Measurements from ENCODE around the gene COX11. TPM values are rescaled to one million over a fixed set of nuclear protein-coding genes. Genes with fewer than 3 reads are reported as not detected.

COX11 gene
- total RNA-seq, 4 donors from 2014 or later: 42.1 to 90.1 (median 48.4) TPM

- H3K27ac ChIP-seq: no peak overlapping the region
- TF ChIP-seq POLR2A (IDR thresholded peaks at IDR 0.05) (no peak), CTCF (IDR thresholded peaks at IDR 0.05) (no peak)
- H3K9me3 ChIP-seq: no peaks in the 10 kb centered on the region
- H3K4me3 ChIP-seq: no peak overlapping the region
- no peaks in the 10 kb centered on the region for H3K27me3 ChIP-seq
- H3K36me3 ChIP-seq: peaks cover 0 to 36% (median 0%) of the 10 kb centered on the region in 3 donors
- DNase-seq: no peak
- H3K4me1 ChIP-seq: peaks cover 0 to 19% (median 0%) of the 10 kb centered on the region in 4 donors
These were observed 31.4 kb downstream of the COX11 start for GRCh38 chr17:54937018-54937417.

DNA sequence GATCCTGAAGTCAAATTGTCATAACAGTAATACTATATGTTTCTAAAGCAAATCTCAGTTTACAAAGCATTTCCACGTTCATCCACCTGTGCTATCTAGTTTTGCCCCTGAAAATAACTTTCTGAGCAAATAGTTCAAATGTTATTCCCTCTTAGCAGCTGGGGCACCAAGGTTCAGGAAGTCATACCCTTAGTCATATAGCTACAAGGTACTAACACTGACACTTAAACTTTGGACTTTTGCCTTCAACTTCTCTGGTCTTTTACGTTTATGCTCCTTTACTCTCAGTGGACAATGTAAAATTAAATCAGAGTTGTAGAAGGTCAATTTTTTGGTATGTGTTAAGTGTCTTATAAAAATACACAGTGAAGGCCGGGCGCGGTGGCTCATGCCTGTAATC lies 33.0 kb downstream of the COX11 start:
- TF ChIP-seq CTCF (IDR thresholded peaks at IDR 0.05): no peak
- TF ChIP-seq POLR2A (IDR thresholded peaks at IDR 0.05): no peak
- Histone ChIP-seq H3K4me1 (peaks cover 0 to 19% (median 0%) of the 10 kb centered on the region in 4 donors), H3K36me3 (peaks cover 0 to 46% (median 0%) of the 10 kb centered on the region in 3 donors), H3K9me3 (no peaks in the 10 kb centered on the region), H3K27ac (peak overlapping the region in 2 of 4 donors; percentile 40 to 68), H3K4me3 (no peak overlapping the region), H3K27me3 (no peaks in the 10 kb centered on the region)
- DNase-seq: no peak

GRCh38 chr17:54933921-54934320 lies 34.5 kb downstream of the COX11 start:
- H3K4me1 ChIP-seq: peaks cover 0 to 19% (median 0%) of the 10 kb centered on the region in 4 donors
- no peaks in the 10 kb centered on the region for H3K27me3 ChIP-seq
- no peaks in the 10 kb centered on the region for H3K9me3 ChIP-seq
- H3K4me3 ChIP-seq: no peak overlapping the region
- peak overlapping the region in 2 of 4 donors; percentile 40 to 63 for H3K27ac ChIP-seq
- H3K36me3 ChIP-seq: peaks cover 0 to 40% (median 0%) of the 10 kb centered on the region in 3 donors
- TF ChIP-seq CTCF (IDR thresholded peaks at IDR 0.05) (no peak), POLR2A (IDR thresholded peaks at IDR 0.05) (no peak)
- DNase-seq: no peak

GRCh38 chr17:54932711-54933110 lies 35.7 kb downstream of the COX11 start:
- no peak for TF ChIP-seq POLR2A (IDR thresholded peaks at IDR 0.05)
- no peak for TF ChIP-seq CTCF (IDR thresholded peaks at IDR 0.05)
- peaks cover 0 to 29% (median 0%) of the 10 kb centered on the region in 3 donors for H3K36me3 ChIP-seq
- no peak overlapping the region for H3K4me3 ChIP-seq
- H3K4me1 ChIP-seq: peaks cover 0 to 26% (median 0%) of the 10 kb centered on the region in 4 donors
- no peaks in the 10 kb centered on the region for H3K9me3 ChIP-seq
- H3K27ac ChIP-seq: peak overlapping the region in 3 of 4 donors; percentile 9 to 63 (median 40)
- no peaks in the 10 kb centered on the region for H3K27me3 ChIP-seq
- DNase-seq: no peak

- DNase-seq: no peak
- peaks cover 0 to 11% (median 0%) of the 10 kb centered on the region in 4 donors for H3K4me1 ChIP-seq
- TF ChIP-seq POLR2A (IDR thresholded peaks at IDR 0.05): no peak
- no peak for TF ChIP-seq CTCF (IDR thresholded peaks at IDR 0.05)
- H3K36me3 ChIP-seq: peaks cover 0 to 20% (median 0%) of the 10 kb centered on the region in 3 donors
- H3K4me3 ChIP-seq: no peak overlapping the region
- H3K27me3 ChIP-seq: no peaks in the 10 kb centered on the region
- H3K9me3 ChIP-seq: no peaks in the 10 kb centered on the region
- no peak overlapping the region for H3K27ac ChIP-seq
These were observed 40.9 kb downstream of the COX11 start for GRCh38 chr17:54927525-54927924.

DNA sequence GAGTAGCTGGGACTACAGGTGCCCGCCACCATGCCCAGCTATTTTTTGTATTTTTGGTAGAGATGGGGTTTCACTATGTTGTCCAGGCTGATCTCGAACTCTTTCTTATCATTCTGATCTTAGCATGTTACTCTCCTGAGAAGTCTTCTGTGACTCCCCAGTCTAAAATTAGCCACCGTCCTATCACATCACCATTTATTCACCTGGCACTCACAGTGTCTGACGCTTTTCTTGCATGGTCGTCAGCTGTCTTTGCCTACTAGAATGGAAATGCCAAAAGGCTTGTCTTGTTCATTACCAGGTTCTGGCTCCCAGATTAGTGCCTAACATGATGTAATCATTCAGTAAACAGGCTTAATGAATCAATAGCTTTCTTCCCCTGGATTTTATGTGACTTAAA lies 44.0 kb downstream of the COX11 start:
- Histone ChIP-seq H3K27ac (no peak overlapping the region), H3K4me1 (peaks cover 0 to 7% (median 0%) of the 10 kb centered on the region in 4 donors)

More for the DNA sequence above, 44.0 kb downstream of the COX11 start:
- no peaks in the 10 kb centered on the region for H3K27me3 ChIP-seq
- H3K9me3 ChIP-seq: no peaks in the 10 kb centered on the region
- no peak for DNase-seq
- H3K36me3 ChIP-seq: peaks cover 0 to 6% (median 0%) of the 10 kb centered on the region in 3 donors
- no peak overlapping the region for H3K4me3 ChIP-seq
- no peak for TF ChIP-seq CTCF (IDR thresholded peaks at IDR 0.05)
- no peak for TF ChIP-seq POLR2A (IDR thresholded peaks at IDR 0.05)
